ENCODE data around the gene ARMC8.

Gene ARMC8

GRCh38 chr3:138219255-138219654 lies 32.2 kb downstream of the ARMC8 start:
- TF ChIP-seq CTCF (IDR thresholded peaks at IDR 0.05; ENCODE audit: borderline replicate concordance, extremely low read depth, low read length, poor library complexity, severe bottlenecking) (no peak), EZH2 (IDR thresholded peaks at IDR 0.05; ENCODE audit: borderline replicate concordance, low read depth, low read length, severe bottlenecking) (no peak)
- Histone ChIP-seq H3K9ac (ENCODE audit: low read depth, low read length) (no peak overlapping the region), H3K4me3 (ENCODE audit: low read depth in 1 of 2, low read length in 2 of 2) (no peak overlapping the region), H3K27me3 (ENCODE audit: insufficient read depth, low read length, poor library complexity) (no peaks in the 10 kb centered on the region), H3K9me3 (ENCODE audit: insufficient read depth, low read length, severe bottlenecking) (no peaks in the 10 kb centered on the region), H3K4me2 (ENCODE audit: insufficient read depth, low read length) (no peak overlapping the region), H3K79me2 (ENCODE audit: insufficient read depth, low read length) (peaks cover 67% of the 10 kb centered on the region), H4K20me1 (ENCODE audit: insufficient read depth, low read length) (peaks cover 27% of the 10 kb centered on the region; the same call in 1 of the 2 replicates), H3K27ac (ENCODE audit: low read length) (no peak overlapping the region), H3K4me1 (ENCODE audit: insufficient read depth, low read length) (no peaks in the 10 kb centered on the region), H2AFZ (ENCODE audit: low read depth, low read length) (no peak overlapping the region), H3K36me3 (ENCODE audit: insufficient read depth, low read length) (peaks cover 21% of the 10 kb centered on the region)
- no peak for ATAC-seq (ENCODE audit: insufficient read depth, low read depth)
- no peak for DNase-seq

- Histone ChIP-seq H3K27ac (ENCODE audit: low read length) (no peak overlapping the region), H4K20me1 (ENCODE audit: insufficient read depth, low read length) (peaks cover 27% of the 10 kb centered on the region; the same call in 1 of the 2 replicates), H3K36me3 (ENCODE audit: insufficient read depth, low read length) (peaks cover 31% of the 10 kb centered on the region), H2AFZ (ENCODE audit: low read depth, low read length) (no peak overlapping the region), H3K9me3 (ENCODE audit: insufficient read depth, low read length, severe bottlenecking) (no peaks in the 10 kb centered on the region), H3K4me3 (ENCODE audit: low read depth in 1 of 2, low read length in 2 of 2) (no peak overlapping the region), H3K4me2 (ENCODE audit: insufficient read depth, low read length) (no peak overlapping the region), H3K9ac (ENCODE audit: low read depth, low read length) (no peak overlapping the region), H3K4me1 (ENCODE audit: insufficient read depth, low read length) (no peaks in the 10 kb centered on the region), H3K79me2 (ENCODE audit: insufficient read depth, low read length) (peaks cover 60% of the 10 kb centered on the region), H3K27me3 (ENCODE audit: insufficient read depth, low read length, poor library complexity) (no peaks in the 10 kb centered on the region)
- ATAC-seq (ENCODE audit: insufficient read depth, low read depth) (no peak), DNase-seq (no peak)
- TF ChIP-seq CTCF (IDR thresholded peaks at IDR 0.05; ENCODE audit: borderline replicate concordance, extremely low read depth, low read length, poor library complexity, severe bottlenecking) (no peak), EZH2 (IDR thresholded peaks at IDR 0.05; ENCODE audit: borderline replicate concordance, low read depth, low read length, severe bottlenecking) (no peak)
These were observed 33.1 kb downstream of the ARMC8 start for GRCh38 chr3:138220242-138220641.

- Histone ChIP-seq H3K9me3 (ENCODE audit: insufficient read depth, low read length, severe bottlenecking) (no peaks in the 10 kb centered on the region), H4K20me1 (ENCODE audit: insufficient read depth, low read length) (peaks cover 27% of the 10 kb centered on the region; the same call in 1 of the 2 replicates), H3K4me2 (ENCODE audit: insufficient read depth, low read length) (no peak overlapping the region), H3K79me2 (ENCODE audit: insufficient read depth, low read length) (peaks cover 57% of the 10 kb centered on the region), H3K4me1 (ENCODE audit: insufficient read depth, low read length) (no peaks in the 10 kb centered on the region), H3K27me3 (ENCODE audit: insufficient read depth, low read length, poor library complexity) (no peaks in the 10 kb centered on the region), H3K4me3 (ENCODE audit: low read depth in 1 of 2, low read length in 2 of 2) (no peak overlapping the region), H3K27ac (ENCODE audit: low read length) (no peak overlapping the region), H2AFZ (ENCODE audit: low read depth, low read length) (no peak overlapping the region), H3K36me3 (ENCODE audit: insufficient read depth, low read length) (peaks cover 36% of the 10 kb centered on the region), H3K9ac (ENCODE audit: low read depth, low read length) (no peak overlapping the region)
- no peak for DNase-seq
- ATAC-seq (ENCODE audit: insufficient read depth, low read depth), result no peak
- TF ChIP-seq CTCF (IDR thresholded peaks at IDR 0.05; ENCODE audit: borderline replicate concordance, extremely low read depth, low read length, poor library complexity, severe bottlenecking) (no peak), EZH2 (IDR thresholded peaks at IDR 0.05; ENCODE audit: borderline replicate concordance, low read depth, low read length, severe bottlenecking) (no peak)
These were observed 33.7 kb downstream of the ARMC8 start for GRCh38 chr3:138220788-138221187.
